CD4-positive, alpha-beta T cell treated with Interleukin-4 for 1 hour (primary cell): ENCODE measurements around the gene C1orf116.

Experiments
- DNase-seq, 2 donors: peaks; one replicate each; pipeline ENCODE4 v3.0.0-alpha.2; 2020 to 2022

The C1orf116 gene

DNA sequence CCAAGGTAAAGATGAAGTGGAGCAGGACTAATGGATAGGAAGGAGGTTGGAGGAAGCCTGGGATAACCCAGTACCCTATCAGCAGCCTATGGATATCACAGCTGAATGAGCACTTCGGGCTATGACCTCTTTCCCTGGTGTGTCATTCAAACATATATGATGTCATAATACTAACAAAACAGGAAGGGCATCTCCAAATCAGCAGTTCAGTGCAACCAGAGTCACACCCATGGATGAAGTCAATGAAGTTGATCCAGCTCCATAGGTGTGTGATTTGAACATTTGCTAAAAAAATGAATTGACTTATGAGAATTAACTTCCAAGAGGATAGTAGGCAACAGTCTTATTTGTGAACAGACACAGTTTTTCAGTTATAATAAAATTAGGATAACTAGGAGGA lies 1.7 kb upstream of the C1orf116 start:
- no peak for DNase-seq

DNA sequence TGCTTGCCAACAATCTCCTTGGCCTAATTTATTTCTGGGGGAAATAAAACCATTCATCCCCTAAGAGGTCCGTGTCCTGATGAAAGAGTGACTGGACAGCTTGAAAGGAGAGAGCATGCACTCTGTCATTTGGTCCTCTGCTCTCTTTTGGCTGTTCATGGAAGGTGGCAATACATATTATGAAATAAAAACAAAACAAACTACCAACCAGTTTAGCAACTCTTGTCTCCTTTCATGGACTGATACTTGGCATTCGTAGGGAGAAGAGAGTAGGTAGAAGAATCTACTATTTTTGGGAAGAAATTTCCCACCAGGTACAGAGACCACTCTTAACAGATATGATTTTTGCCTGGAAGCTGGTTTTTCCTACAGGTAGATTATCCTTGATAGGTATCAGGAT lies 746 bp upstream of the C1orf116 start:
- DNase-seq, result no peak

- no peak for DNase-seq
Observed at GRCh38 chr1:207031632-207032264, 808 bp downstream of the C1orf116 start.

DNA sequence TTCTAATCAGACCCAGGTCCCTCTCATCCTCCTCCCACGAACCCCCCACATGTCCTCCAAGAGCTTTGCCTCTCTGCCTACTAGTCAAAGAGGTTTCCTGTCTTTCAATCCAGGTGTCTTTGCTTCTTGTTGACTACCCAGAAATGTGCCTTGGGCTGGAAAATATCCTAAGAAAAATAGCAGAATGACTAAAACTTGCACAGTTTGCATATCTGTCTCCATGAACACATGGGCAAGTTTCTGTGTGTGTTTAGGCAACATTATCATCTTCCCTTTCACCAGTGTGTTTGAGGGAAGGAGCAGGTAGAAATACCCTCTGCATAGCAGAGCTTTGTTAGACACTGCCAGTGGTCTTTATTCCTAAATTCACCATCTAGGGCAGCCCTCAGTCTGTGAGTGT lies 1.5 kb downstream of the C1orf116 start:
- DNase-seq, result no peak

DNA sequence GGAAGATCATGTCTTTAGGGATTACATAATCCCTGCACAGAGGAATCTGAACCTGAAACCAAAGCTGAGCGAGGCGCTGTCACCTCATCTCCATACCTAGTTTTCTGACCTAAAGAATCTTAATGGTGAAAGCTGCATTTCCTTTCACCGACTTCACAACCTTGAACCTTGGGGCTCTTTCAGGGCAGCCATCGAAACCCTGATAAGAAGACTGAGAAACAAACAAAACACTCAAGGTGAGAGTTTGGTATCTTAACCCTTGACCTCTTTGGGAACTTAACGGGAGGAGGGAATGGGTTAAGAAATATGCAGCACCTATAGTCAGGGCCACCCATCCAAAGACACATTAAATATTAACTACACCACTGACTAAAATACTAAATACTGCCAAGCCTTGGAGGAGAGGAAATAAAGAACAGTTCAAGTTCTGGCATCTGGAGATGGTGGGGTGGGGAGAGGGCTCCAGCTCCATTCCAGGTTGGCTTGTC lies 2.0 kb downstream of the C1orf116 start:
- DNase-seq, result no peak

DNA sequence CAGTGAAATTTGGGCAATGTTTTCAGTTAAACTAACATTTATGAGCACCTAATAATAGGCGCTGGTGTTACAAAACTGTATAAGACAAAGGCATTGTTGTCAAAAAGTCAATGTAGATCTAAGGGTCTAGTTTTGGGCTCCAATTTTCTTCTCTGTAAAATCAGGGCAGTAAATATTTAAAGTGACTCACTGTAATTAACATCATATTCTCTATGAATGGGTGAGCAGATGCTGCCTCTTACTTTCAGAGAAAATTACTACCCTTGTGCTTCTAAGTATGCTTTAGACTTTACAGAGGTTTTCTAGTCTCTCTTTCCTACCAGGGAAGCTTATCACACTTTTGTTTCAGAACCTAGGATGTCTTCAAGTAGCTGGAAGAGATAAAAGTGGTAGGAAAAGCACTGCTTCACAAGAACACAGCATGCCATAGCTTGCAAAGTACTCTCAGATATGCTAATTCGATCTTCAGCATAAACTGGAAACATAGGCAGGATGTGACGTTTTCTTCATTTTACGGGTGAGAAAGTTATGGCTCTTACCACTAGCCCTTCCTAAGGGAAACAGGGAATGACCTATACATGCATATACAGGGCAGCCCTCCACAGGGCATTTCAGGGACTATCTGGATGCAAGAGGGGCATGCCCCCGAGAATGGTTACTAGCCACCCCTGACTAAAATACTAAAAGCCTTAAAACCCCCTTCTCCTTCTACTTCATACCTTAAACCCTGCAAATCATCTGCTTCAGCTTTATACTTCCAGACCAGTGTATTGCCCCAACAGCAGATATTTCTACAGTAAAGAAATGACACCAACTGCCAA lies 2.6 kb downstream of the C1orf116 start:
- no peak for DNase-seq

DNA sequence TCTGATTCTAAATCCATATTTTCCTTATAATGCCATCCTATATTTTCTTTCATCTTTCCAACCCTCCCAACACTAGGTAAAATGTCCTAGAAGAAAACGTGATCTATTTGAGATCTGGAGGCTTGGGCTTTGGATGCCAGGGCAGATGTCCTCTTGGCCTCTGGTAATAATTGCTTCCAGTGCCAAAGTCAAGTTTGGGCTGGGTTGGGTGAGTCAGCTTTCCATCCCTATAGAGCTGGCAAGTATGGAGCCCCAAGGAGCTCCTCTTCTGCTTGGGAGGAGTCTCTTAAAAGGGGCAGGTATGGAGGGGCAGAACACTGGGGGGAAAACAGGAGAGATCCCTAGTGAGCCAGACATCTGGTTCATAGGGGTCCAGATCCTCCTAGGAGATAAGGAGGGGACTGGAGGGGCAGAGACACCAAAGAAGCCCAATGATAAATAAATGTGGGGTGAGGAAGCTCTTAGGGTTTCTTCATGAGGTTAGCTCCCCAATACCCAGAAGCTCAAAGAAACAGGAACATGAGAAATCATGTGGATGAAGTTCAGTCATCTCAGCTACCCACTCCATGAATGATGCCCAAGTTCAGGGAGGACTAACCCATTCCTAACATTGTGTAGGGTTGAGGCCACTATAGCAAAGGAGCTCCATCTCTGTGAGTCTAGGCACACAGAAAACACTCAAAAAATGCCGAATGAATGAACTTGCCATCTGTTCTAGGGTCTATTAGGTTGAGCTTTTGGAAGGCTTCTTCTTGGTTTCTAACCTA lies 3.5 kb downstream of the C1orf116 start:
- no peak for DNase-seq

DNA sequence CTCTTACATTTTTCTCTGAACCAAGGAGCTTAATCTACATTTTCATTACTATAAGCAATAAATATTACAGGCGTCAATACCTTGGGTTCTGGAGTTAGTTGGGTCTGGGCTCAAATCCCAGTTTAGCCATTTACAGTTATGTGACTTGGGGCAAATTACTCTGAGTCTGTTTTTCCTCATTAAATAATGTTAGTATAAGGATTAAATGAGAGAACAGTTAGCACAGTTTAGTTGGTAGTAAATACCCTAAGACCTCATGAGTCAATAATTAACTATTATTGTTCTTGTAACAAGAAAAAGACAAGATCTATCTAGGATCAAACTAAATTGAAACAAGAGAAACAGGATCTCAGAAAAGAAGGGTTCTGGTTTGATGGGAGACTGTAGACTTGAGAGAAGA lies 4.6 kb downstream of the C1orf116 start:
- no peak for DNase-seq

DNA sequence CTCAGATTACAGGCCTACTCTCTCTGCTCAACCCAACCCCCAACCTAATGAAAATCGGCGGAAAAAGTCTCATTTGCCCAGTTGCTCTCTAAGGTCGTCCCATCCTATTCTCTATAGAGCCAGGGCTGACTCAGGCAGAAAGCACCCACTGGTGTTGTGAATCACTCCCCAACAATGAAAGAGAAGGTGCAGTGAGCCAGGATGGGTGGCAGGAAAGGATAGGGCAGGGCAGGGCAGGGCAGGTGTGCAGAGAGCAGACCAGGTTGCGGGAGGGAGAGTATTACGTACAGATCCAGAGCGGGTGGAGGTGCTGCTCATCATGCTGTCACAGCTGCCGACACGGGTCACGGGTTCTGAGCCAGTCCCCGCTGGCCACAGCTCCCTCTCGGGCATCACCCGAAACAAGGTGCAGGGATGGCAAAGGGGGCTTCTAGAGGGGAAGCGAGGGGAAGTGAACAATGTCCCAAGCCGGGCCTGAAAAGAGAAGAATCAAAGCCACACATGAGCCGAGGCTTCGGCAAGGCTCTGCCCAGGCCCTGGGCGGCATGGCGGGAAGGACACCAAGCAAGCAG lies 5.3 kb downstream of the C1orf116 start:
- DNase-seq, result no peak

GRCh38 chr1:207026104-207026534 lies 6.4 kb downstream of the C1orf116 start:
- no peak for DNase-seq

- no peak for DNase-seq
Observed at GRCh38 chr1:207025146-207025880, 7.2 kb downstream of the C1orf116 start.

DNA sequence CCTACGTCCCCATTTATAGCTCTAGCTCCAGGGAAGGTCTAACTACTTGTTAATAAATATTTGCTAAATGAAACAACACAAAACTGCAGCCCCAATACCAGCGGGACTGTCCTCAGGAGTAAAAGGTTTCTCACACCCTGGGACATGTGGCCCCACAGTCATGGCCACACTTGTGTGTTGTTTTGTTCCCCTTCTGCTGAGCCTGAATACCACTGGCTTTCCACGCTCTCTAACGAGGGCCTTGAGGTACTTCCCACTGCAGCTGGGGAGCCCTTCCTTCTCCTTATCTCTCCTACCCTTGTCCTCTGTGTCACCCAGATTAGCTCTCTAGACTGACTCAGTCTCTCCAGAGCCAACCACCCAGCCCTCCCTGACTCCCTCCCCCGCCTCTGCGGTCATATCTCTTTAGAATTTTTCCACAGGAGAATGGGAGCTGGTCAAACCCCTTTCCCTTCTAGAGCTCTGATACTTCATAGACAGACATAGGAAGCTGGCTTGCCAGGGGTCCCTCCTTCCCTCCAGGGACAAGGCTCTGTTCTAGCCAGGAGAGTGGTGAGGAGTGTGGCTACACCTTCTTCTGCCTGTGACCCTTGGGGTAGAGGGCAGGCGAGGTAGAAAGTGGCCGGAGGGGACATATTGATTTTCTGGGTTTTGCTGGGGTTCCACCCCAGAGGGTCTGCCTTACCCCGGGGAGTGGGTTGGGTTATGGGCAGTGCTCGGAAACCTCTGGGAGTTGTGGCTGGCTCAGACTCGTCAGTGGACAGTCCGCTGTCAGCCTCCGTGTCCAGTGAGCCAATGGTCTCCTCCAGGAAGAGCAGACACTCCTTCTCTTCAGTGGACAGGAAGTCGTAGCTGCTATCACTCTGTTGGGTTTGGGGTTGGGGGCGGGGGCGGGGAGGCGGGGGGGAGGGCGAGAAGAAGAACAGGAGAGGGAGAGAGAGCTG lies 8.1 kb downstream of the C1orf116 start:
- no peak for DNase-seq

DNA sequence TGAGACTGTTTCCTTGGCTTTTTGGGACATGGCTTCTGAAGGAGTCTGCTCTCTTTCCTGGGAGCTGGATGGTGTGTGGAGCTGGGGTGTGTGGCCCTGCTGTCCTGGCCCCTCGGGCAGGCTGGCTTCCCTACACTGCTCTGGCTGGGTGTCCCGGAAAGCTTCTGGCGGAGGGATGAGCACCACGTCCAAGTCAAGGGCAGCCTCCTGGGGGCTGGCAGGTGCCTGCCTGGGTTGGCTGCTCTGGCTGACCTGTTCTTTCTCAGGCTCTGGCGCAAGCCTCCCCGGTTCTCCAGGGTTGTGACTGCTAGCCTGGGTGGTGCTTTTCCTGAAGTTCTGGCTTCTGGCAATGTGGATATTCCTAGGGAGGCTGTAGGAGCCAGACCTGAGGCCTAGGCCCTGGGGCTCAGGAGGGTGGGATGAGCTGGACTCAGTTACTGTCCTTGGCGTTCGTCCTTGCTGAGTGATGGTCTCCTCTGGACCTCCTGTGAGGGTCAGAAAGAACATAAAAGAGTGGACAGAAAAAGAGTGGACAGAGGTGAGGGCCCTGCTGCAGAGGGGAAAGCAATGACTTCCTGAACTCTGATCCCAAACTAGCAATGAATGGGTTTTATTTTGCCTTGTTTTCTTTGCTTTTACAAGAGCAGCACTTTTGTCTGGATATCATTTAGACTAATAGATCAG lies 9.4 kb downstream of the C1orf116 start:
- DNase-seq, result no peak

DNA sequence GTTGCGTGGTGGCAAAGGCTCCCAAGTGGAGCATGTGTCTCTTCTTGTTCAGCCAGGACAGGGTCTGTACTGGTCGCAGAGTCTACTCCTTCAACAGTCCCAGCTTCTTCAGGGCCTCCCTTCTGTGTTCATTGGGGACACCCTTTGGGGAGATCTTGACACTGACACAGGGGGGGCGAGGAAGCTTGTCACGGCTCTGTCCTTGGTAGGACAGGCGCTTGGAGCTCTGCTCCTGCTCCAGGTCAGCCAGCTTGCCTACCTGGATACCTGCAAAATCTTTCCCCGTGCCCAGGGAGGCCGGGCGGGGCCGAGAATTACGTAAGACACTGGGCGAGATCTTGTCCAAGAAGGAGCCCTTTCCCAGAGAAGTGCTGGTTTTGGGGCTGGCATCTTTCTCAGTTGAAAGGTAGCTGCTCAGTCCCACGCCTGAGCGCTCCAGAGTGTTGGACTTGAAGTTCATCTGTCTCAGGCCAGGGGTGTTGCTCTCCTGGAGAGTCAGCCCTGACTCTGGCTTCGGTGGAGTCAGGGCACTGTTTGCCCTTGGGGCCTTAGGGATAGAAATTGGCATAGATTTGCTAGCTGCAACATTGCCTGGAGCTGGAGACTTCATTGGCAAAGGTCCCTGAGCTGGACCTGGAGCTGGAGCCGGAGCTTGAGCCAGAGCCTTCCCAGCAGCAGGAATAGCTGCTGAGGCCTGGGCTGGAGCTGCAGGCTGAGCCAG lies 10.5 kb downstream of the C1orf116 start:
- no peak for DNase-seq

DNA sequence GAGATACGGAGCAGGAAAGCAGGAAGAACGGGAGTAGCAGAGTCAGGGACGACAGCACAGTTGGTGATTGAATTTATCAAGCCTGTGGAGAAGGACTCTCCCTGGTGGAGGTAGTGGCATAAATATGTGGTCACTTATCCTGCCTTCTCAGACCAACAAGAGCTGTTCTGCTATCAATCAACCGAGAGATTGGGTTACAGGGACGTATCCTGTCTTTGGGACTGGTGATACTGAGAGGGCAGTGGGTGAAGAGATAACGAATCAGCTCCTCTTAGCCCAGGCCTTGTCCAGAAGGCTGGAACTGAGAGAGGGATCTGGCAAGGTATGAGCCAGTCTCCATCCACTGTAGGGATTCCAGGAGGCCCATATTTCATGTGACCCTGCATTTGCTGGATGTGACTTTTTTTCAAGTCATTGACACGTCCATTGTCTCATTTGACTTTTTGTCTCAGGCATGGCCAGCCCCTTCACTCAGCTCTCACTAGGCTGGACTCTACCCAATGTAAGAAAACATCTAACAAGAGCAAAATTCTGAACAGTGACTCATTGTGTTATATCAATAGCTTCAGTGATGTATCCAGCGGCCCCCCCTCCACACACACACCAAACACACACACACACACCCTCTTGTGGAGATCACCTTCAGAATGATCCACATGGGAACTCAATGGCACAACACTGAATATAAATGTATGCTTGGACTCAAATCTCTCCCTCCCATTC lies 11.3 kb downstream of the C1orf116 start:
- no peak for DNase-seq

- peak in 1 of 2 donors; percentile 19 for DNase-seq
Observed at GRCh38 chr1:207020709-207021107, 11.8 kb downstream of the C1orf116 start.

DNA sequence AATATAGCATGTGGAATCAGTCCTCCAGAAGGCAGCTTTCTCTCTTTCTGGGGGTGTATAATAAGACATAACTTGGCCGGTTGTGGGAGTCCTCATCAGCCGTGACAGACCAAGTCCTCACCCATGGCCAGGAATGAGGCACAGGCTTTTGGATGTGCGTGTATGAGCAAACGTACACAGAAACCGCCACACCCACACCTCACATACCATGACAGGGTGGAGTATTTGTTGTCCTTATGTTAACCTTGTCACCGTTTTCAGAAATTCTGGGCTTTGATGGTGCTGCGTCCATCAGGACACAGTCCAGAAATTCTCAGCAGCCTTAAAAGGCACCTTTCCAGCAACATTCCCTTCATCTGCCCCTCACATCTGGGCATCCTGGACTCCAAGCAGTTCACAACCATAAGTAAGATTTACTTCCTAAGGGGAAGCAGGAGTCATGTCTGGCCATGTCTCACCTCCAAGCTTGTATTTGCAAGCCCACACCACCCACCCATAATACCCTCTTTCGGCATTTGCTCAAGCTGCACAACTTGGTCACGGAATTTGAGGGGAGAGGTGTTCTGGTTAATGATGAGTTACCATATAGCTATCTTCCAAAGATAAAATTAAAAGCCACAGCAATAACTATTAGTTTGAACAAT lies 12.4 kb downstream of the C1orf116 start:
- no peak for DNase-seq

GRCh38 chr1:207019661-207020060 lies 12.9 kb downstream of the C1orf116 start:
- DNase-seq, result no peak

GRCh38 chr1:207019161-207019560 lies 13.4 kb downstream of the C1orf116 start:
- DNase-seq, result no peak
